ENCODE data around the gene PCYT1A.
"Not testable (repeated sequence)": the region's sequence is repeated elsewhere in the genome, so short reads cannot be mapped to it uniquely, and the experiment has no call there.

PCYT1A gene

DNA sequence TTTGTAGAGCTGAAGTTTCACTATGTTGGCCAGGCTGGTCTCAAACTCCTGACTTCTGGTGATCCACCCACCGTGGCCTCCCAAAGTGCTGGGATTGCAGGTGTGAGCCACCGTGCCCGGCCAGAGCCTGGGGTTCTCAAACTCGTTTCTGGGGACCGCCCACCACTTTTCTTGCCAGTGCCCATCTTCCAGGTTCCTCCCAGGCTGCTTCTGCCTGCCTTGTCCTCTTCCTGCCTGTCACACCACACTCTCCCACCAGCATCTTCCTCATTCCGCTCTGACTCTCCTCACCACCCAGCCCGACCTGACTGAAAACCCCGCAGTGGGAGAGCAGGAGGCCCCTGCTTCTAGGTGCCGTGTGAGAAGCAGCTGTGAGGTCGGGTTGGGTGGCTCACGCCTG, 33.6 kb upstream of the PCYT1A start:
- Histone ChIP-seq H3K4me2 (ENCODE audit: low read depth, low read length, poor library complexity, severe bottlenecking) (no peak overlapping the region), H3K4me3 (ENCODE audit: insufficient read depth, low read length, poor library complexity, severe bottlenecking) (no peak overlapping the region), H2AFZ (ENCODE audit: low read depth, low read length, severe bottlenecking) (no peak overlapping the region), H4K20me1 (ENCODE audit: low read depth, low read length) (no peaks in the 10 kb centered on the region), H3K27ac (ENCODE audit: low read depth, low read length) (no peak overlapping the region), H3K27me3 (ENCODE audit: low read length) (no peaks in the 10 kb centered on the region), H3F3A (ENCODE audit: insufficient read depth) (peaks cover 9% of the 10 kb centered on the region; the same call in 1 of the 2 replicates), H3K79me2 (ENCODE audit: insufficient read depth, low read length) (no peaks in the 10 kb centered on the region), H3K9me2 (replicated peaks; ENCODE audit: insufficient read depth, low read length) (no peaks in the 10 kb centered on the region), H3K9me3 (ENCODE audit: insufficient read depth, low read length) (no peaks in the 10 kb centered on the region), H3K36me3 (ENCODE audit: low read length) (no peaks in the 10 kb centered on the region), H3K9ac (ENCODE audit: low read length) (no peak overlapping the region)
- no peak for TF ChIP-seq CTCF (IDR thresholded peaks at IDR 0.05; ENCODE audit: insufficient read depth, low read length, poor library complexity, severe bottlenecking)
- no peak for TF ChIP-seq EZH2phosphoT487 (conservative IDR thresholded peaks at IDR 0.05; ENCODE audit: low read length)

- Histone ChIP-seq H4K20me1 (ENCODE audit: low read depth, low read length) (no peaks in the 10 kb centered on the region), H3K9me3 (ENCODE audit: insufficient read depth, low read length) (no peaks in the 10 kb centered on the region), H3K9ac (ENCODE audit: low read length) (no peak overlapping the region), H3K79me2 (ENCODE audit: insufficient read depth, low read length) (no peaks in the 10 kb centered on the region), H3K27ac (ENCODE audit: low read depth, low read length) (no peak overlapping the region), H2AFZ (ENCODE audit: low read depth, low read length, severe bottlenecking) (no peak overlapping the region), H3K27me3 (ENCODE audit: low read length) (no peaks in the 10 kb centered on the region), H3K9me2 (replicated peaks; ENCODE audit: insufficient read depth, low read length) (no peaks in the 10 kb centered on the region), H3K4me2 (ENCODE audit: low read depth, low read length, poor library complexity, severe bottlenecking) (no peak overlapping the region), H3F3A (ENCODE audit: insufficient read depth) (peaks cover 13% of the 10 kb centered on the region; the same call in 1 of the 2 replicates), H3K4me3 (ENCODE audit: insufficient read depth, low read length, poor library complexity, severe bottlenecking) (no peak overlapping the region), H3K36me3 (ENCODE audit: low read length) (no peaks in the 10 kb centered on the region)
- TF ChIP-seq CTCF (IDR thresholded peaks at IDR 0.05; ENCODE audit: insufficient read depth, low read length, poor library complexity, severe bottlenecking), result no peak
- no peak for TF ChIP-seq EZH2phosphoT487 (conservative IDR thresholded peaks at IDR 0.05; ENCODE audit: low read length)
These were observed 32.6 kb upstream of the PCYT1A start for GRCh38 chr3:196320137-196320536.

DNA sequence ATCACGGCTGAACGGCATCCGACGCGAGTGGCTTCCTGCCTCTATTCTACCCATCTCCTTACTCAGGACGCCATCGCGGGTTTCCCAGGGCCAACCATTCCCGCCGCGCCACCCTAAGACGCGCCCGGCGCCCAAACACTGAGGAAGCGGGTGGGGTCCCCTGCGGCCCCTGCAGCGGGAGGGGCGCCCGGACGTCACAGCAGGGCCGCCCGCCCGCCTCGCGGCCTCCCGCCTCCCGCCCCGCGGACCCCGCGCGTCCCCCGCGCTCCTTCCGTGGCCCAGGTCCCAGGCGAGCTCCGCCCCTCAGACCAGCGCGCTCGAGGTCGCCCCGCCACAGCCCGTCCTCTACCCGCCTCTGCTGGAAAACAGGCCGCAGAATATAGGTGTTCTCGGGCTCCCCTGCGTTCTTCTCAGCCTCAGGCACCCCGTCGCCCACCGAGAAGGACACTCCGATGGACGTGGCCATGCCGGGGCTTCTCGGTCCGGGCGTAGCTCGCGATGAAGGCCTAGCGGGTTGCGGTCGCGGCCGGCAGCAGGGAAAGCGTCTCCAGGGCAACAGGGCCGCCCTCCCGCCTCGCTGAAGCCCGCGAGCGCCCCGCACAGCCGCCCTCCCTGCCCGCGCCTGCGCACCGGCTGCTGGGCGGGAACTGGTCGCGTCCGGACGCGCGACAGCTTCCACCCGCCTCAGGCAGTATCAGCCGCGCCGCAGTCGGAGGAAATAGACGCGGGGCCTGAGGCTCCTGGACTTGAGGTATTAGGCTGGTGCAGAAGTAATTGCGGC, 30.4 kb upstream of the PCYT1A start, which contains the start of gene DYNLT2B:
TSS of gene DYNLT2B (minus strand) at position 554 of the 781 bp plus-strand sequence. CDS start at position 466, 88 bp downstream.
- Histone ChIP-seq H3K27ac (ENCODE audit: low read depth, low read length) (peak within 1 kb of the TSS; percentile 72), H3K4me2 (ENCODE audit: low read depth, low read length, poor library complexity, severe bottlenecking) (peak within 1 kb of the TSS; percentile 63)

DNA sequence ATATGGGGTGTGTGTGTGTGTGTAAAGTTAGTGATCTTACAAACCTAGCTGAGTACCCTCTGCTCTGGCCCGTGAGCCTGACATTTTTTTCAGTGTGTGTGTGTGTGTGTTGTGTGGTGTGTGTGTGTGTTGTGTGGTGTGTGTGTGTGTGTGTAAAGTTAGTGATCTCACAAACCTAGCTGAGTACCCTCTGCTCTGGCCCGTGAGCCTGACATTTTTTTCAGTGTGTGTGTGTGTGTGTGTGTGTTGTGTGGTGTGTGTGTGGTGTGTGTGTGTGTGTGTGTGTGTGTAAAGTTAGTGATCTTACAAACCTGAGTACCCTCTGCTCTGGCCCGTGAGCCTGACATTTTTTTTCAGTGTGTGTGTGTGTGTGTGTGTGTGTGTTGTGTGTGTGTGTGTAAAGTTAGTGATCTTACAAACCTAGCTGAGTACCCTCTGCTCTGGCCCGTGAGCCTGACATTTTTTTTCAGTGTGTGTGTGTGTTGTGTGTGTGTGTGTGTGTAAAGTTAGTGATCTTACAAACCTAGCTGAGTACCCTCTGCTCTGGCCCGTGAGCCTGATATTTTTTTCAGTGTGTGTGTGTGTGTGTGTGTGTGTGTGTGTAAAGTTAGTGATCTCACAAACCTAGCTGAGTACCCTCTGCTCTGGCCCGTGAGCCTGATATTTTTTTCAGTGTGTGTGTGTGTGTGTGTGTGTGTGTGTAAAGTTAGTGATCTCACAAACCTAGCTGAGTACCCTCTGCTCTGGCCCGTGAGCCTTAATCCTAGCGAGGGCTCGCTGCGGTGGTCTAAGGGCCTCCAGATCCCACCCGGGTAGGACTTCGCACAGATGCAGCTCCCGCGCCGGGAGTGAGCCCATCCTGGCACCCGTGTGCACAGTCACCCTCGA, 29.5 kb upstream of the PCYT1A start:
- peak overlapping the region; percentile 72 for H3K27ac ChIP-seq (ENCODE audit: low read depth, low read length)
- H3K36me3 ChIP-seq (ENCODE audit: low read length); H4K20me1 ChIP-seq (ENCODE audit: low read depth, low read length); H3K27me3 ChIP-seq (ENCODE audit: low read length); H3K9me3 ChIP-seq (ENCODE audit: insufficient read depth, low read length); H3K9me2 ChIP-seq (replicated peaks; ENCODE audit: insufficient read depth, low read length); H3K79me2 ChIP-seq (ENCODE audit: insufficient read depth, low read length): not testable (repeated sequence)
- peak overlapping the region; percentile 89 for H3K9ac ChIP-seq (ENCODE audit: low read length)
- peak overlapping the region; percentile 95 for H2AFZ ChIP-seq (ENCODE audit: low read depth, low read length, severe bottlenecking)
- H3K4me2 ChIP-seq (ENCODE audit: low read depth, low read length, poor library complexity, severe bottlenecking), result peak overlapping the region; percentile 63
- H3K4me3 ChIP-seq (ENCODE audit: insufficient read depth, low read length, poor library complexity, severe bottlenecking), result peak overlapping the region; percentile 94
- peaks cover 17% of the 10 kb centered on the region; the same call in 1 of the 2 replicates for H3F3A ChIP-seq (ENCODE audit: insufficient read depth)

More for the DNA sequence above, 30.4 kb upstream of the PCYT1A start, which contains the start of gene DYNLT2B:
- H3K9me3 ChIP-seq (ENCODE audit: insufficient read depth, low read length), result no peaks in the 10 kb centered on the region
- H3K4me3 ChIP-seq (ENCODE audit: insufficient read depth, low read length, poor library complexity, severe bottlenecking), result peak within 1 kb of the TSS; percentile 94
- H3K36me3 ChIP-seq (ENCODE audit: low read length), result no peaks in the 10 kb centered on the region
- H3F3A ChIP-seq (ENCODE audit: insufficient read depth), result peaks cover 17% of the 10 kb centered on the region; the same call in 1 of the 2 replicates
- H3K9me2 ChIP-seq (replicated peaks; ENCODE audit: insufficient read depth, low read length), result no peaks in the 10 kb centered on the region
- peak within 1 kb of the TSS; percentile 89 for H3K9ac ChIP-seq (ENCODE audit: low read length)
- no peaks in the 10 kb centered on the region for H3K27me3 ChIP-seq (ENCODE audit: low read length)
- H3K79me2 ChIP-seq (ENCODE audit: insufficient read depth, low read length), result no peaks in the 10 kb centered on the region
- no peak for TF ChIP-seq EZH2phosphoT487 (conservative IDR thresholded peaks at IDR 0.05; ENCODE audit: low read length)
- no peak for TF ChIP-seq CTCF (IDR thresholded peaks at IDR 0.05; ENCODE audit: insufficient read depth, low read length, poor library complexity, severe bottlenecking)
- H2AFZ ChIP-seq (ENCODE audit: low read depth, low read length, severe bottlenecking), result peak within 1 kb of the TSS; percentile 95
- H4K20me1 ChIP-seq (ENCODE audit: low read depth, low read length), result no peaks in the 10 kb centered on the region
